SH-SY5Y (cell line): ENCODE results near the gene KIAA1328.

Experiments used
- GATA2 ChIP-seq: IDR thresholded peaks from 2 replicates; pipeline ENCODE4 v1.6.1; 2011; ENCODE audit warnings: mild to moderate bottlenecking, low read depth, low read length
- GATA3 ChIP-seq: IDR thresholded peaks from 2 replicates; pipeline ENCODE4 v1.6.1; 2011; ENCODE audit warnings: low read depth, mild to moderate bottlenecking, low read length, moderate library complexity

GRCh38 chr18:37218022-37218590 is 389.2 kb downstream of the KIAA1328 start:
- TF ChIP-seq GATA2 (no peak), GATA3 (no peak)
